Activated naive CD4-positive, alpha-beta T cell treated with anti-CD3 and anti-CD28 coated beads, Interleukin-2, amount 50 U/mL, for 16 hours (primary cell): ENCODE data around the gene TBC1D5.
"Not testable (repeated sequence)": the region's sequence is repeated elsewhere in the genome, so short reads cannot be mapped to it uniquely, and the experiment has no call there.

Experiments
- DNase-seq: peaks from one replicate; pipeline ENCODE4 v3.0.0-alpha.2; 2020

Gene TBC1D5

DNA sequence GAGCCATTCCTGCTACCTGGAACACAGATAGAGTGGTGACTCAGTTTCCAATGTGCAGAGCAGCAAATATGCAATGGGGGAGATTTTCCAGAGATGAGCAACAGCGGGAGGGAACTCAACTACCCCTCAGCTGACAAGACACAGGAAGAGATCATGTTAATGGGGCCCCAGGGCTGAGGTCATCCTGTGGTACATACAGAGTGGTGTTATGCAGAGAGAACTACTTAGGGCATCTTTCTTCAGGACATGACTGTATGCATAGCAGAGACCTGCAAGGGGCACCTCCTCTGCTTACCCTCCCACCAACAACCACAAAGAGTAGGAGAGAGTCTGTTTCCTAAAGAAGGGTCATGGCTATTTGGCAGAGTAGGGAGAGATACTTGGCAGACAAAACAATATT lies 6.8 kb upstream of the TBC1D5 start:
- DNase-seq, result no peak

DNA sequence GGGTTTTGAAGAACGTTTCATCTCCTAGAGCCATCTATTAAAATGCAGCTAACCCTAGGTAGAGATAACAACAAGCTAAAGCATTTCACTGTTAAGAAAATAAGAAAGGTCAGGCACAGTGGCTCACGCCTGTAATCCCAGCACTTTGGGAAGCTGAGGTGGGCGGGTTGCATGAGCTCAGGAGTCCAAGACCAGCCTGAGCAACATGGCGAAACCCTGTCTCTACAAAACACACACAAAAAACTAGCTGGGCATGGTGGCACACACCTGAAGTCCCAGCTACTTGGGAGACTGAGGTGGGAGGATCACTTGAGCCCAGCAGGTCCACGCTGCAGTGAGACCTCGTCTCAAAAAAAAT lies 5.4 kb upstream of the TBC1D5 start:
- DNase-seq, result no peak

DNA sequence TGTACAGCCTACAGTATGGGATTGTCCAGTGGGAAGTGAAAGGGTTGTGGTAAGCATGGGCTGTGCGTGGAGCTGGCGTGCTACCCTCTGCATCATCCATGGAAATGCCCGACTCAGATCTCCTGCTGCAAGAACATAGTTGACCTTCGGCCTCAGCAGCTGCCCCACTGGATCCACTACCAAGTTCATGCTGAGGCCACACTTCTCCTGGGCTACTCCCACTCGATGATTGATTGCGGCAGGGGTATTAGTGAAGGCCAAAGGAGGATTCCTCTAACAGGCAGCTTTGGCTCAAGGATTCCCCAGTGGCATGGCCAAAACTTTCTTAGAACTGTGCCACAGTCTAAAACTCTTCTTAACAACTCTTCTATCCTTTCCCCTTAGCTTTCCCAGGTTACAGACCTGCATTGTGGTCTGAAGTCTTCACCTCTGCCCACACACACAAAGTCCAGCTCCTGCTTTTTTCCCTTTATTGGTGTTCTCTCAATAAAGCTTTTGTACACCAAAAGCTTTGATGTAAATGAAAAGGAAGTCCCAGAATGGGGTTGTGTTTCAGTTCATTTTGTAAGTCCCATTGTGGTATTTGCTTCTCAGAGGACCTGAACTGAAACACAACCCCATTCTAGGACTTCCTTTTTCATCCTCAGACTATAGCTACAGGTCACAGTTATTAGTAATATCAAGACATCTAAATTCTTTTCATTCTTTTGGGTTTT lies 4.9 kb upstream of the TBC1D5 start:
- no peak for DNase-seq

DNA sequence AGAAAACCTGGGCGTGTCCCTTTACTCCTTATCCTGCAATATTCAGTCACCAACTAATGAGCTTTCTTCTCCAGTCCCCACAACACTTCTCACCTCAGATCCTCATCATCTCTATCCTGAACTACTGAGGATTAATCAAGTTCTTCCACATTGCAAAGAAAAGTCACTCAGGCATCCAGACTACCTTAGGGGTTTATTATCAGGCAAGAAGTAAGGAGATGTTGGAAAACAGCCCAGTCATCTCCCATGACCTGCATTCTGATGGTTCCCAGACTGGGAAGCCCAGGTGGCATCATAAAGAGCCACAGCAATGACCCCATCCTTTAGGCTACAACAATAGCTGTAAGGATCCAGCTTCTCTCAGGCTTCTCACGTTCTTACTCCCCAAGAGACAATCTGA lies 3.5 kb upstream of the TBC1D5 start:
- no peak for DNase-seq

DNA sequence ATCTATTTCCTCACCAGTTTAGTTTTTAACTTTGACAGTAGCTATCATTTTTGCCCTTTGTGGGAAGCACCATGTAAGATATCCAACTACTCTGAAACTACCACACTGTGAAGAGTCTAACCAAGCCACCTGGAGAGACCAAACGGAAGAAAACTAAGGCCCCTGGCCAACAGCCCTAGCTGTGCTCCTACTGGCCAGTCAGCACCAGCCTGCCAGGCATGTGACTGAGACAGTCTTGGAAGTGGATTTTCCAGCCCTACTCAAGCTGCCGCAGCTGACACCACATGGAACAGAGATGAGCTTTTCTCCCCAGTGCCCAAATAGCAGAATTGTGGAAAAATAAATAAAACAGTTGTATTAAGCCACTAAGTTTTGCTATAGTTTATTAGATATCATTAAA lies 2.9 kb upstream of the TBC1D5 start:
- no peak for DNase-seq

DNA sequence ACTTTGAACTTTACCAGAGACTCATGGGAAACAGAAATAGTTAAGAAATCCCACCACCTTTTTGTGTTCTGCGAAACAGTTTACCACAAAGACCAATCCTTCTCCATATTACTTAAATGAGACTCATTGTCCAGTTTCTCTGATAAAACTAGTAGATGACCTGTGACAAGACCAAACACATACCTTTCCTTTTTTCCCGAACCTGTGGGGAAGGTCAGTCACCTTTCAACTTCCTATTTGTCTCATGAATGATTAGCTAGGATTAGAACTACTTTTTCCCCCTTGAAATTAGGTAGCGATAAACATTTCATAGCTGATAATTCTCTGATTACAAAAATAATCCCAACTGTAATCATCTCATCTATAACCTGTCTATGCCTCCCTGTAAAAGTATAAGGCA lies 2.3 kb upstream of the TBC1D5 start:
- DNase-seq, result no peak

DNA sequence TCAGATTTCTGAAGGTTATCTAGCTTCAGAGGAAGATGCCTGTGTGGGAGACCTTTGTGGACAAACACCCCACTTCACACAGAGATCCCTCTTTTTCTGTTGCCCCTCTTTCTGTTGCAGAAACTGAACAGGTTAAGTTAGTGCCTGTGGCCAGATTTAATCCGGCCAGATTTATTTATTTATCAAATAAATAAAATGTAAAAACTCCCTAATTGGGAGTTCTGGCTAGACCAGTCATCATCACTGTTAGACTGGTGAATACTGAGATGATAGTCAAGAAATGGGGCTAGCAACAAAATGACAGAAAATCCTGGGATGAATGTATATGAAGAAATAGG lies 1.2 kb upstream of the TBC1D5 start:
- DNase-seq, result no peak

DNA sequence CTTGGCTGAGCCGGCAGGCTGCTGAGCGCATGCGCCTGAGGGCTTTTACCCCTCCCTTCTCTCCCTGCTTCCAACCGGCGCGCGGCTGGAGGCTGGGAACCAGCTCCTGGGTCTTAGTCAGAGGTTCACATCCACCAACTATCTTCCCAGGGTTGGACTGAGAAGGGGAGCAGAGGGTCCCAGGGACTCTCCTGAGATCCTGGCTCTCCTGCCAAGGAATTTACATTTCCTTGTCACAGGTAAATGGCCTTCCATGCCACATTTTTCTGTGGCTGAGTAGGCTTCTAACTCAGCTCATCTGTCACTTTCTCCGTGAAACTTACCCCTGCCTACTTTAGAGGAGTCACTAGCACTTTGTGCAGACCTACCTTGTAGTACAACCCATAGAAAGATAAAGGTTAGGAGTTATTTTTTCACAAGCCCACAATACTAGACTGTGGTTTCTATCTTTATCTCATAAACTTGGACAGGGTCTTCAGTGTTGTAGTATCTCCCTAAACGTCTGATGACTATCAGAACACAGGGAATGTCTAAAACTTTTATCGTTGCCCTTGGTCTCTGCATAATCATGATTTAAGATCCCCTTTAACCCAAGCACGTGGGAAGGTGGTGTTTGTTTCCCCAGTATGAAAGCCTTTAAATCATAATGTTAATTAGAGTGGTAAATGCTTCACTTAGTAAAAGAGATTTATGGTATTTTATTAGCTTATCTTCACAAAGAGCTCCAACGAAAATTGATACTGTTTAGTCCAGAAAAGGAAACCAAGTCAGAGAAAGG lies 638 bp upstream of the TBC1D5 start:
- DNase-seq, result no peak

DNA sequence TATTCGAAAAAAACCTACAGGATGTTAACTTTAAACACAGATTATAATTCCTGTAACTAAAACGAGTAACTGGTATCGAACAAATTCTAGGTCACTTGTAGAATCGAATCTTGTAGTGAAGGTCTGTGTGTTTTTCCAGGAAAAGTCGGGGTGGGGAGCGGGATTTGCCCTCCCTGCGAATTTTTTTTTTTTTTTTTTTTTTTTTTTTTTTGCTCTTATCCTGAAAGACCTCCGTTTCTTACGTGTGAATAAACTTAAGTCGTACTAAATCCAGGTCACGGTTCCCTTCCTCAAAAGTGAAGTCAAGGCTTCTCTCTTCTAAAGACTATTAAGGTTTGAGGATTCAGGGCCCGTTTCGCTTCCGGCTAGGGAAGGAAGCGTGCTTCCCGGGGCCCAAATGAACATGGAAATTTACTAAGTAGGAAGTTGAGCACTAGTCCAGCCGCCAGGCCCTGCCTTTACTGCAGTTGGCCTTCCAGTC lies 770 bp downstream of the TBC1D5 start:
- no peak for DNase-seq

DNA sequence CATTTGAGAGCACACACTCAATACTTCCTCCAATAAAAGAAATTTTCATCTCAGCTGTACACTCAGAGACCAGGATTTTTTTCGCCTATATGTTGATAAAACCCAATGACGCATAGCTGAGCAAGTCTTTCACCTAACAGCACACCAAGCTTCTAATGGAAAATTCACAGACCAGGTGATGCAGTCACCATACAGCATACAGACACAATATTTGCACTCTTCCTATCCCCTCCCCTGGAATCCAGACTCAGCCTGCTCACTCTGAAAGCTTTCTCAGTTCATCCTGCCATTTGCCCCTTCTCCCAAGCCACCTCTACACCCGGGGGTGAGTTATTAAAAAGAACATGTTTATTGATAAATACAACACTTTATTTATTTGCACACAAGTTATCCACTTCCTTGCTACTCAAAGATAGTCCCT lies 1.7 kb downstream of the TBC1D5 start:
- no peak for DNase-seq

DNA sequence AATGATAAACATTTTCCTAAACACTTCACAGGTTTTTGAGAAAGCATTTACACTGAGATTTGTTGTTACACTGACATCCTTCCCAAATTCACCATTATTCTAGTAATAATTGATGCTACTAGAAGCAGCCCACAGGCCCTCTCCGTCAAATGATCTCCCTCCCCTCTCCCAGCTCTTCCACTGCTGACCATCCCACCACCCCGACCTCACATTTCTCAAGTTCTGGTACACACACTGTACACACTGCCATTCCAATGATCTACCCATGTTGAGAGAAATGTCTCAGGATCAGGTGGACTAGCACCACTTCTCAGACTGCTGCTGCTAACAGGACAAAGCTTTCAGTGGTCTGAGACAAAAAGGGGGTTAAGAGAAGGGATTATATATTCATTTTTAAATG lies 3.5 kb downstream of the TBC1D5 start:
- DNase-seq, result no peak

DNA sequence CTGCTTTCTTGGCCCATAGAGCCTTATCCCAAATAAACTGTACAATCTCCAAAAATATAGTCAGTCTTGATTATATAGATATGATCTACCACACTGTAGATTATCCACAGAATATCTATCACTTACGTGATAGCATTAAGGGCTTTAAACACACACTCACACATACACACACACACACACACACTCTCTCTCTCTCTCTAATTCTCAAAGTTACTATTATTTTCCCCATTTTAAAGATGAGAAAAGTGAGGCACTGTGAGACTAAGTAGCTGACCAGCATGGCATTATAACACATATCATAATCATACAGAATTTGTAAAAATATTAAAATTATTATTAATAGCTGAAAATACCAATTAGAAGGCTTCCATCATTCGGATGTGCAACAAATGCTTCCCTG lies 4.2 kb downstream of the TBC1D5 start:
- no peak for DNase-seq

DNA sequence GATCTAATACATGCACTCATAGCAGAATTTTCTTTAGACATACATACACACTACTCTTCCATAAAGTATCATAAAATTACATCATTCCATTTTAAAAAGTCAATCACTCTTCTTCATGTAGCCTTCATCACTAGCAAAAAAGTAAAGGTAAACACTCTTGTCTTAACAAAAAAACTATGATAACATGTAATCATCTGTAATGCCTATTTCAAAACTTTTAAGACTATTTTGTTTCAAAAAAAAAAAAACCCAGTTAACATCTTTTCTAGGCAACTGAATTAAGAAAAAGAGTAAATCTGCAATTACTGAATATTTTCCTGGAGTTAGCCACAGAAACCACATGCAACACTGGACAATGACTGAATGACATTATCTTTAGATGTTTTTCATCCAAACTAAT lies 4.8 kb downstream of the TBC1D5 start:
- no peak for DNase-seq

DNA sequence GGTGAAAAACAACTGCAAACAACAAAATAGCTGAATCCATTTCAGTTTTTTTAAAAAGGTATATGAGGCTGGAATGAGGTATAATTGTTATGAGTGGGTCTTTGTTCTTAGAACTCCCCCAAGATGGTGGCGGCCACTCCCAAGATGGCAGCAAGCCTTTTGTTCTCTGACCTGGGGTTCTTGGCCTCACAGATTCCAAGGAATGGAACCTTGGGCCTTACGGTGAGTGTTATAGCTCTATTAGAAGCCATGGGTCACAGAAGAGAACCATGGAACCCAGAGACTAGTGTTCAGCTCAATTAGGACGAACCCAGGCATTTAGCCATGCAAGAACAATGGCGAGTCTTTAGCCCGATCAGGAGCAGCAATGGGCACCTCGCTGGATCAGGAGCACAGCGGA lies 7.1 kb downstream of the TBC1D5 start:
- DNase-seq, result not testable (repeated sequence)

DNA sequence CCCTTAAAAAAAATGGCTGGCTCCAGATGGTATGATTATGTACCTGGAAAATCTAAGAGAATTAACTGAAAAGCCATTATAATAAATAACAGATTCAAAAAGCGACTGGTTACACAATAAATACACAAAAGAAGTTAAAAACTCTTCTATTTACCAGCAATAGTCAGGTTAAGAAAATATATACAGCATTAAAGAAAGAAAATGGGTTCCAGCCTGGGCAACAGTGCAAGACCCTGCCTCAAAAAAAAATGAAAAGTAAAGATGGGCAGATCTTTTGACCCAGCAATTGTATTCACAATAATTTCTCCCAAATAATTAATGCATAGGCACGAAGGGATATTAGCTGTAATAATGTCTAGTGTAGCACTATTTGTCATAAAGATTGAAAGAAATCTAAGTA lies 8.7 kb downstream of the TBC1D5 start:
- DNase-seq, result no peak

DNA sequence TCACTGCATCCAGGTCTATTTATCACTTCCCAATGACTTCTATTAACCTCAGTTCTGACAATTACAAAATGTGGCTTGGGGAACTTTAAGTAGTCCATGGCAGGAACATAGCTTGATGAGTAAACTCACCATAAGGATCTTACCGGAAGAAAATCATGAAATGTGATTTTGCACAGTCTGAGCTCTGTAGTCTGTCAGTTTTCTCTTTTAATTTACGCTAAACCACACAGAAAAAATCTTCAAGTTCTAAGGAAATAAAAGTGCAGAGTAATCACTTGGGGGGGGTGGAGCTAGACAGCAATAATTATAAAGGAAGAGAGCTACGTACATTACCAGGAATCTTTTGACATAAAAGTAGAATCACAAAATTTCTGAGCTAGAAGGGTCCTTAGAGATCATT lies 9.2 kb downstream of the TBC1D5 start:
- no peak for DNase-seq

DNA sequence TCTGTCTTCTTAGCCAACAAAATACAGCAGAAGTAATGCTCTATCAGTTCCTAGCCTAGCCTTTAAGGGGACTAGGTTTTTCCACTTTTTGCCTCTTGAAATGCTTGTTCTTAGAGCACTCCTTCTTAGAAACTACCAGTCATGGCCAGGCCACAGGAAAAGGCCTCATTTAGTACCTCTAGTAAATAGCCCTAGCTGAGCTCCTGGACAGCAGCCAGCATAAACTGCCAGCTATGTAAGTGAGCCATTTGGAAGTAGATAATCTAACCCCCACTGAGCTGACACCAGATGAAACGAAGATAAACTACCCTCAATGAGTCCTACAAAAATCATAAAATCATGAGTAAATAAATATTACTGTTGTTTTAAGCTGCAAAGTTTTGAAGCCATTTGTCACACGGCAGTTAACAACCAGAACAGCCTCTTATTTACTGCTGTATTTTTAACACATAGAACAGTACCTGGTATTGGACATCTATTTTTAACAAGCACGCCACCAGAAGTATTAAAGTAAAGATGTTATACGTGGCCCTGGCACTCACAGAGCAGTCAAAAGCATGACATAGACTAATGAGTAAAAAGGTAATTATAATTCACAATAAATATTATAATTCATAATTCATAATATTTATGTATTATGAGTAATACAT lies 12.0 kb downstream of the TBC1D5 start:
- no peak for DNase-seq

DNA sequence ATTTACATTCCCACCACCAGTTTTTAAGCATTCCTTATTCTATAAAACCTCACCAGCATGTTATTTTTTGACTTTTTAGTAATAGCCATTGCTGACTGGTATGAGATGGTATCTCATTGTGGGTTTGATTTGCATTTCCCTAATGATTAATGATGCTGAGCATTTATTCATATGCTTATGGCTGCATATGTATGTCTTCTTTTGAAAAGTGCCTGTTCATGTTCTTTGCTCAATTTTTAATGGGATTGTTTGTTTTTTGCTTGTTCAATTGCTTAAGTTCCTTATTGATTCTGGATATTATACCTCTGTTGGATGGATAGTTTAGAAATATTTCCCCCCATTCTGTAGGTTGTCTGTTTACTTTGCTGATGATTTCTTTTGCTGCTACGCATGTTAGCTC lies 16.1 kb downstream of the TBC1D5 start:
- DNase-seq, result no peak

DNA sequence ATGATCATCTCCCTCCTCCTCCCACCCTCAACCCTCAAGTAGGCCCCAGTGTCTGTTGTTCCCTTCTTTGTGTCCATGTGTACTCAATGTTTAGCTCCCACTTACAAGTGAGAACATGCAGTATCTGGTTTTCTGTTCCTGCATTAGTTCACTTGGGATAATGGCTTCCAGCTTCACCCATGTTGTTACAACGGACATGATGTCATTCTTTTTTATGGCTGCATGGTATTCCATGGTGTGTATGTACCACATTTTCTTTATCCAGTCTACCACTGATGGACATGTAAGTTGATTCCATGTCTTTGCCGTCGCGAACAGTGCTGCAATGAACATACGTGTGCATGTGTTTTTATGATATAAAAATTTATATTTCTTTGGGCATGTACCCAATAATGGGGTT lies 16.6 kb downstream of the TBC1D5 start:
- not testable (repeated sequence) for DNase-seq

DNA sequence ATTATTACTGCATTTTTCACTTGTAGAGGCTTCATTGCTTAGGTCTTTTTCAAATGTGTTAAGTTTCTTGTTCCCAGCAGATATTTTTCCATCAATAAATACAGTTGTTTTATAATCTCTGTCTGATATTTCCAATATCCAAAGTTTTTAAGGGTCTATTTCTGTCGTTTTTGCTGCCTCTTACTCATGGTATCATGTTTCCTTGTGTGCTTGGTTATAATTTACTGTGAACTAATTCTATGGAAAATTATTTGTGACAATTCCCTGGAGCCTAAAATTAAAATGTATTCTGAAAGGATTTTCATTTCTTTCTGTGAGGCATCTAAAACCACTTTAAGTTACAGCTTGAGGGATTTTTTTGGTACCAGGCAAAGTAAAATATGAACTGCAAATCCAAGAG lies 17.5 kb downstream of the TBC1D5 start:
- no peak for DNase-seq

DNA sequence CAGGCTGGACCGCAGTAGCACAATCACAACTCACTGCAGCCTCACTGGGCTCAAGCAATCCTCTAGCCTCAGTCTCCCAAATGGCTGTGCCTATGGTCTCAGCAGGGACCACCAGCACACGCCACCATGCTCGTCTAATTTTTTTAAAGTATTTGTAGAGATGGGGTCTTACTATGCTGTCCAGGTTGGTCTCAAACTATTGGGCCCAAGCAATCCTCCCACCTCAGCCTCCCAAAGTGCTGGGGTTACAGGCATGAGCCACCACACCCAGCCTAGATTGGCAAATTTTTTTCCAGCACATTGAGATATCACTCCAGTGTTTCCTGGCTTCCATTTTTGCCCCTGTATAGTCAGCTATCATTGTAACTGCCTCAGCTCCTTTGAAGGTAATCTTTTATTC lies 18.3 kb downstream of the TBC1D5 start:
- no peak for DNase-seq

DNA sequence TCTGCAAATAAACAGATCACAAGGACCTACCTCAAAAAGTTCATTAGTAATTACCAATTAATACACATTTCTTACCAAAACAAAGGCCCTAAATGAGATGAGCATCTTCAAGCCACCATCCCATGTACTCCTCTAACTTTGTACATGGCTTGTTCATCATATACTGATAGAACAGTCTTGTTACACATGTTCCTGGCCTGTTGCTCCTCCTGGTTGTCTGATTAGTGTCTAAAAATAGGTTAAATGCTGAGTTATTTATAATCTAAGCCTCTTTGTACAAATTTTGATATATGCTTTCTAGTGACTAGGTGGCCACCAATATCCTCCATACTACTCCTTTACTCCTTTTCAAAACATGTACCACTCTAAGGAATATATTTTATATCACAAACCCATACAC lies 25.0 kb downstream of the TBC1D5 start:
- no peak for DNase-seq

DNA sequence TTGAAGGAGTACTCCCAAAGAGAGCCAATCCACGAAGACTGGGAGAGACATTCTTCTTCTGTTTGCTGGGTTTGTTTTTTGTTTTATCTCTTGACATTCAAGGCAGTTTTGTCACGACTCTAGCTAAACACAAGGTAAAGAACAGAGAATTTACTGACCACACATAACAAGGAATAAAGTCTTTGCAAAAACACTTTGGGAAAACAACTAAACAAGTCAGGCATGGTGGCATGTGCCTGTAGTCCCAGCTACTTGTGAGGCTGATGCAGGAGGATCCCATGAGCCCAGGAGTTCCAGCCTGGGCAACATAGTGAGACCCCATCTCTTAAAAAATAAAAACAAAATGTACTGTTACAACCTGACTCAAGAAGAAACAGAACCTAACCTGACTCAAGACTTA lies 28.0 kb downstream of the TBC1D5 start:
- no peak for DNase-seq

DNA sequence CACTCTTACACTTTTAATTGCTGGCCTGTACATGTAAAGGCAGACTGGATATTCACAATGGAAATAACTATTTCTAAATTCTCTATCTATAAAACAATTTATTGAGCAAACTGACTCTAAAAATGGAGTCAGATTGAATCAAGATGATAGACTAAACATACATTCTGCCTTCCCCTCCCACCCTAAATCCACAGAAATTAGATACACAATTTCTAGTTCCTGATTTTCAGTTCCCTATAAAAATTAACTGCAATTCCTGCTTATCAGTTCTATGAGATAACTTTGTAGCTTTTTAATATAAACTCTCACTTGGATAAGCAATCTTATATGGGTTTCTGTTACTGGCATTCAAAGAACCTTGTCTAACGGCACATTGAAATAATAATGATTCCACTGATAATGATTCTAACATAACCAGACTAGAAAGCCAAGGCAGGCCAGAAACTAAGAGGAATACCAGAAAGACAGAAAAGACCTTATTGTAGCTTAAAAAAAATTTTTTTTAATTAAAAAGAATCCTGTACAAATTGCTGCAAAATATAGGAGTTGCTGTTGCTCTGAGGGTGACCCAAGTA lies 33.1 kb downstream of the TBC1D5 start:
- no peak for DNase-seq
